ENCODE results near the gene PITPNB. TPM values are rescaled to one million over a fixed set of nuclear protein-coding genes. Genes with fewer than 3 reads are reported as not detected.

Gene PITPNB
- total and polyA plus RNA-seq, 2 donors from 2014 or later: 23.7 to 72.0 TPM

- no peak for TF ChIP-seq CTCF (IDR thresholded peaks at IDR 0.05; ENCODE audit: borderline replicate concordance, extremely low read depth, insufficient read depth)
Observed at GRCh38 chr22:27839057-27839660, 79.9 kb downstream of the PITPNB start.

GRCh38 chr22:27836181-27836580 is 82.9 kb downstream of the PITPNB start:
- H3K9ac ChIP-seq (ENCODE audit: low read length in 3 of 3): no peak overlapping the region
- no peaks in the 10 kb centered on the region for H3K4me1 ChIP-seq (ENCODE audit: control insufficient read depth in 2 of 3, insufficient read depth in 2 of 3, low read depth in 1 of 3, low read length in 3 of 3)
- no peaks in the 10 kb centered on the region for H3K9me3 ChIP-seq (ENCODE audit: control insufficient read depth in 2 of 3, insufficient read depth in 1 of 3, low read length in 3 of 3)
- DNase-seq: no peak
- FAIRE-seq: no peak
- no peaks in the 10 kb centered on the region for H3K27me3 ChIP-seq (ENCODE audit: control insufficient read depth, insufficient read depth, low read length)
- no peak for TF ChIP-seq CTCF (IDR thresholded peaks at IDR 0.05; ENCODE audit: borderline replicate concordance, extremely low read depth, insufficient read depth)
- intact Hi-C loops (cut with DNase I): no loop called here
- no peaks in the 10 kb centered on the region for H3K36me3 ChIP-seq (ENCODE audit: control insufficient read depth in 2 of 3, insufficient read depth in 3 of 3, low read length in 3 of 3)
- no peak overlapping the region for H3K4me3 ChIP-seq (ENCODE audit: low read length in 3 of 3)
- H3K27ac ChIP-seq (ENCODE audit: low read depth in 2 of 2, low read length in 2 of 2): no peak overlapping the region

More at GRCh38 chr22:27839057-27839660, 79.9 kb downstream of the PITPNB start:
- Histone ChIP-seq H3K4me1 (ENCODE audit: control insufficient read depth in 2 of 3, insufficient read depth in 2 of 3, low read depth in 1 of 3, low read length in 3 of 3) (no peaks in the 10 kb centered on the region), H3K9ac (ENCODE audit: low read length in 3 of 3) (no peak overlapping the region), H3K27me3 (ENCODE audit: control insufficient read depth, insufficient read depth, low read length) (no peaks in the 10 kb centered on the region), H3K9me3 (ENCODE audit: control insufficient read depth in 2 of 3, insufficient read depth in 1 of 3, low read length in 3 of 3) (no peaks in the 10 kb centered on the region), H3K27ac (ENCODE audit: low read depth in 2 of 2, low read length in 2 of 2) (no peak overlapping the region), H3K36me3 (ENCODE audit: control insufficient read depth in 2 of 3, insufficient read depth in 3 of 3, low read length in 3 of 3) (no peaks in the 10 kb centered on the region), H3K4me3 (ENCODE audit: low read length in 3 of 3) (no peak overlapping the region)
- intact Hi-C loops (cut with DNase I): no loop called here
- FAIRE-seq (no peak), DNase-seq (no peak)

GRCh38 chr22:27835446-27835845 is 83.6 kb downstream of the PITPNB start:
- Histone ChIP-seq H3K27me3 (ENCODE audit: control insufficient read depth, insufficient read depth, low read length) (no peaks in the 10 kb centered on the region), H3K36me3 (ENCODE audit: control insufficient read depth in 2 of 3, insufficient read depth in 3 of 3, low read length in 3 of 3) (no peaks in the 10 kb centered on the region), H3K4me1 (ENCODE audit: control insufficient read depth in 2 of 3, insufficient read depth in 2 of 3, low read depth in 1 of 3, low read length in 3 of 3) (no peaks in the 10 kb centered on the region), H3K9me3 (ENCODE audit: control insufficient read depth in 2 of 3, insufficient read depth in 1 of 3, low read length in 3 of 3) (no peaks in the 10 kb centered on the region), H3K4me3 (ENCODE audit: low read length in 3 of 3) (no peak overlapping the region), H3K9ac (ENCODE audit: low read length in 3 of 3) (no peak overlapping the region), H3K27ac (ENCODE audit: low read depth in 2 of 2, low read length in 2 of 2) (no peak overlapping the region)
- peak in 1 of 5 donors; percentile 17 for DNase-seq
- no peak for TF ChIP-seq CTCF (IDR thresholded peaks at IDR 0.05; ENCODE audit: borderline replicate concordance, extremely low read depth, insufficient read depth)
- intact Hi-C loops (cut with DNase I): no loop called here
- no peak for FAIRE-seq

All from kidney (tissue), 14 donors.